Measurements from ENCODE around the gene SRD5A3.

The SRD5A3 gene

GRCh38 chr4:55323375-55323774, 22.7 kb upstream of the SRD5A3 start:
- no peaks in the 10 kb centered on the region for H3K36me3 Mint-ChIP-seq (ENCODE audit: low read depth)
- H3K9me3 Mint-ChIP-seq, result peaks cover 4% of the 10 kb centered on the region
- H3K27me3 Mint-ChIP-seq (ENCODE audit: low read depth, poor library complexity), result peaks cover 11% of the 10 kb centered on the region
- no peak overlapping the region for H3K4me3 Mint-ChIP-seq
- peaks cover 4% of the 10 kb centered on the region for H3K4me1 Mint-ChIP-seq
- no peak for TF ChIP-seq CTCF (IDR thresholded peaks at IDR 0.05)
- no peak for DNase-seq
- H3K27ac Mint-ChIP-seq, result no peak overlapping the region

DNA sequence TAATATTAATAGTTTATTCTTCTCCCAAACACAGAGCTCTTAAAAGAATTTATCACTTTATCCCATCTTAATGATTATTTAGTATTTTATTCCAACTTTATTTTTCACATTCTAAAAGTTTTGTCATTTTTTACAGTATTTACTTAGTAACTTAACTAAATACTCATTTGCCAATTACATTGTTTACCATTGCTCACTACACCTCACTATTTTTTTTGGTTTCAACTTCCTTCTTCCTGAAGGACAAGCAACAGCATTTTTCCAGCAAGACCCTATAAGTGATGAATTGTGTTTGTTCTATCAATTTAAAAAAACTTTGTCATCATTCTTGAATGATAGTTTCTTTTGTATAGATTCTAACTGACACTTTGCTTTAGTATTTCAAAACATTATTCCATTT, 19.4 kb upstream of the SRD5A3 start:
- DNase-seq, result no peak
- Mint-ChIP-seq H3K27me3 (ENCODE audit: low read depth, poor library complexity) (peaks cover 11% of the 10 kb centered on the region), H3K9me3 (peaks cover 25% of the 10 kb centered on the region), H3K4me3 (no peak overlapping the region), H3K27ac (no peak overlapping the region), H3K4me1 (peaks cover 4% of the 10 kb centered on the region), H3K36me3 (ENCODE audit: low read depth) (peaks cover 12% of the 10 kb centered on the region)
- no peak for TF ChIP-seq CTCF (IDR thresholded peaks at IDR 0.05)

DNA sequence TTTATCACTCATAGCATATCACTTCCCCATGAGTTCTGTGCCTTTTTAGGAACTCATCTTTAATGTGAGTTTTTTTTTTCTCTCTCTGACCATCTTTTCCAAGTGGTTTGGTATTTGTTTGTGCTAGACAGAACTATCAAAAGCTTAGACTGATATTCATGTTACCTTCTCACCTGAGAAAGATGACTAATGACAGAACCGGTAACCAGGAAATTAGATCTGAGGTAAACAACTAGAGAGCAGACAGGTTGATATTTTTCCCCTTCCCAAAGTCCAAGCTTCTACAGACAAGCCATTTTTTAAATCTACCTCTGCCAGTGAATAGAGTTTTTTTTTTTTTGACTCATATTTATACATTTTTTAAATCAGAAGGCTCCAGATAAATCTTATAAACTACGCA, 17.0 kb upstream of the SRD5A3 start:
- H3K27ac Mint-ChIP-seq, result no peak overlapping the region
- no peaks in the 10 kb centered on the region for H3K4me1 Mint-ChIP-seq
- DNase-seq, result no peak
- TF ChIP-seq CTCF (IDR thresholded peaks at IDR 0.05), result no peak
- peaks cover 12% of the 10 kb centered on the region for H3K36me3 Mint-ChIP-seq (ENCODE audit: low read depth)
- H3K9me3 Mint-ChIP-seq, result peaks cover 33% of the 10 kb centered on the region
- H3K4me3 Mint-ChIP-seq, result no peak overlapping the region
- H3K27me3 Mint-ChIP-seq (ENCODE audit: low read depth, poor library complexity), result peaks cover 11% of the 10 kb centered on the region

- Mint-ChIP-seq H3K4me3 (no peak overlapping the region), H3K27ac (no peak overlapping the region), H3K4me1 (no peaks in the 10 kb centered on the region), H3K9me3 (peaks cover 33% of the 10 kb centered on the region), H3K36me3 (ENCODE audit: low read depth) (peaks cover 12% of the 10 kb centered on the region), H3K27me3 (ENCODE audit: low read depth, poor library complexity) (peaks cover 11% of the 10 kb centered on the region)
- DNase-seq, result no peak
- TF ChIP-seq CTCF (IDR thresholded peaks at IDR 0.05), result no peak
Observed at GRCh38 chr4:55330241-55330640, 15.8 kb upstream of the SRD5A3 start.

DNA sequence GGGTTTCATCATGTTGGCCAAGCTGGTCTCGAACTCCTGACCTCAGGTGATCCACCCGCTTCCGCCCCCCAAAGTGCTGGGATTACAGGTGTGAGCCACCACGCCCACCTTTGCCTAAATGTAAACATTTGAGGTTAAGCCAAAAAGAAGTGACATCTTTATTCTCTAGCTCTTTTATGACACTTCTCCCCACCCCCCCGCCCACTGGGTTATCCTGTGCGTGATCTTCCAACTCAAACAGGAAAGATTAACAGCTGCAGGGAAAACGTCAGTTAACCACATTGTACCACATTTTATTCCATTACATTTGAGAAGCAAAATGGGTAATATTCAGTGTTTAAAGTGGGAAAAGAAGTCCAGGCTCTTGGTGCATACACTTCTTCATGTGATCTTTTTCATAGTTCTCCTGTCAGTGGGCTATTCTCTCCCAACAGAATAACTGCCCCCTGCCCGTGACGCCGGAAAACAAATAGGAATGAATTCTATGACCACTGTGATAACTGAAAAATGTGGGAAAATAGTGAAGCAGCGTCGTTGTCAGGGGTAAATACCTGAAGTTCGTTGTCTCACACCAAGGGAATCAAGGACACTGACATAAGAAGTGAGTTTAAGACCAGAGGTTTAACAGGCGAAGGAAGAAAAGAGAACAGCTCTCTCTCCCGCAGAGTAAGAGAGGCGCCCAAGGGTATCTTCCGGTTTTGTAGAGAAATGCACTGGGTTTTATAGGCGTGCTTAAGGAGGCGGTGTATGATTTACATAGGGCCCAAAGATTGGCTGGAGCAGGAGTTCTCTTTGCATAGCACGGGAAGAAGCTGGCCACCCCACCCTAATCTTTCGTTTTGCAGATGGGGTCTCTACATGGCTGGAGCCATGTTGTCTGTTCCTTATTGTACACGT, 9.7 kb upstream of the SRD5A3 start:
- peaks cover 3% of the 10 kb centered on the region for H3K27me3 Mint-ChIP-seq (ENCODE audit: low read depth, poor library complexity)
- peaks cover 5% of the 10 kb centered on the region for H3K36me3 Mint-ChIP-seq (ENCODE audit: low read depth)
- H3K27ac Mint-ChIP-seq, result no peak overlapping the region
- H3K4me1 Mint-ChIP-seq, result peaks cover 6% of the 10 kb centered on the region
- no peak for DNase-seq
- no peak for TF ChIP-seq CTCF (IDR thresholded peaks at IDR 0.05)
- H3K9me3 Mint-ChIP-seq, result peaks cover 23% of the 10 kb centered on the region
- H3K4me3 Mint-ChIP-seq, result no peak overlapping the region

DNA sequence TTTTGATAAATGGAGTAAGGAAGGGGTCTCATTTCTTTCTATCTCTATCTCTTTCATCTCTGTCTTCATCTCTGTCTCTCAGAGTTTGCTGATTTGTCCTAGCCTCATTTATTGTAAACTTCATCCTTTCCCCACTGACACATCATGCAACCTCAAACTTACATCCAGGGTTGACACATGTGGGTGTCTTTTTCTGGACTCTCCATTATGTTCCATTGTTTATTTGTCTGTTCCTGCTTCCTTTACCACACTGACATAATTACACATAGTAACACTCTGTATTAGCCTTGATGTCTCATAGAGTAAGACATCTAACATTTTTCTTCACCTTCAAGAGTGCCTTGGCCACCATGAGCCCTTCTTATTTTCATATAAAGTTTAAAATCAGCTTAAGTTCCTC, 8.1 kb upstream of the SRD5A3 start:
- H3K27me3 Mint-ChIP-seq (ENCODE audit: low read depth, poor library complexity), result peaks cover 3% of the 10 kb centered on the region

More for the DNA sequence above, 8.1 kb upstream of the SRD5A3 start:
- Mint-ChIP-seq H3K27ac (no peak overlapping the region), H3K9me3 (peaks cover 15% of the 10 kb centered on the region), H3K4me1 (peaks cover 7% of the 10 kb centered on the region), H3K36me3 (ENCODE audit: low read depth) (peaks cover 5% of the 10 kb centered on the region), H3K4me3 (no peak overlapping the region)
- DNase-seq, result no peak
- no peak for TF ChIP-seq CTCF (IDR thresholded peaks at IDR 0.05)

Measured in nephron progenitor cell (in vitro differentiated cells).